OCI-LY3 (cell line): ENCODE results near the gene KRT10.
"Not testable (repeated sequence)": the region's sequence is repeated elsewhere in the genome, so short reads cannot be mapped to it uniquely, and the experiment has no call there.

Source experiments
- H2AFZ ChIP-seq: fragments of 200-600, 300-600 bp; shearing (Covaris generic); 2 replicates; pipeline ENCODE4 v1.6.0; 2014; ENCODE audit warnings: antibody characterized with exemption, low read depth, low read length
- H3K27ac ChIP-seq: fragments of 200-600, 300-600 bp; sonication (generic); 2 replicates; pipeline ENCODE4 v1.5.1; 2014; ENCODE audit warnings: mild to moderate bottlenecking, low read length, moderate library complexity, mixed read lengths
- H3K27me3 ChIP-seq: fragments of 200-600, 300-600 bp; sonication (generic); 2 replicates; pipeline ENCODE4 v1.6.1; 2014; ENCODE audit warnings: low read depth, low read length, mixed read lengths
- H3K36me3 ChIP-seq: fragments of 200-600, 300-600 bp; sonication (generic); replicated peaks from 2 replicates; pipeline ENCODE3; 2014; ENCODE audit warnings: low read depth, low read length, mixed read lengths
- H3K4me1 ChIP-seq: fragments of 300-600, 200-600 bp; sonication (generic); 2 replicates; pipeline ENCODE4 v1.6.1; 2014; ENCODE audit warnings: low read length, mixed read lengths
- H3K4me2 ChIP-seq: fragments of 200-600, 300-600 bp; sonication (generic); 2 replicates; pipeline ENCODE4 v1.6.1; 2014; ENCODE audit warnings: low read length, mixed read lengths
- H3K4me3 ChIP-seq: fragments of 300-600, 200-600 bp; sonication (generic); 2 replicates; pipeline ENCODE4 v1.5.1; 2014; ENCODE audit warnings: antibody characterized with exemption, mild to moderate bottlenecking, low read length, moderate library complexity
- H3K79me2 ChIP-seq: fragments of 300-600, 200-600 bp; shearing (Covaris generic); 2 replicates; pipeline ENCODE4 v1.6.1; 2014; ENCODE audit warnings: mild to moderate bottlenecking, low read length, mixed read lengths
- H3K9ac ChIP-seq: fragments of 300-600, 200-600 bp; shearing (Covaris generic); 2 replicates; pipeline ENCODE4 v1.6.0; 2014; ENCODE audit warnings: mild to moderate bottlenecking, low read length, moderate library complexity
- H3K9me3 ChIP-seq: fragments of 200-600, 300-600 bp; shearing (Covaris generic); 2 replicates; pipeline ENCODE4 v1.6.1; 2014; ENCODE audit warnings: low read length, mixed read lengths; ENCODE audit not compliant: insufficient read depth
- H4K20me1 ChIP-seq: fragments of 200-600, 300-600 bp; sonication (generic); 2 replicates; pipeline ENCODE4 v1.6.1; 2016; ENCODE audit warnings: low read length, mixed read lengths; ENCODE audit not compliant: insufficient read depth
- EZH2phosphoT487 ChIP-seq: fragments of 200-600 bp; shearing (Covaris generic); IDR thresholded peaks from 2 replicates; pipeline ENCODE4 v1.6.1; 2018; ENCODE audit warnings: antibody characterized with exemption, mixed run types, low read depth
- TF ChIP-seq, protein P1 (sequence below): fragments of 200-600, 300-600 bp; sonication (generic); IDR thresholded peaks from 2 replicates; pipeline ENCODE4 v1.5.1; 2014; ENCODE audit warnings: antibody characterized with exemption, low read length, low read depth

The KRT10 gene

DNA sequence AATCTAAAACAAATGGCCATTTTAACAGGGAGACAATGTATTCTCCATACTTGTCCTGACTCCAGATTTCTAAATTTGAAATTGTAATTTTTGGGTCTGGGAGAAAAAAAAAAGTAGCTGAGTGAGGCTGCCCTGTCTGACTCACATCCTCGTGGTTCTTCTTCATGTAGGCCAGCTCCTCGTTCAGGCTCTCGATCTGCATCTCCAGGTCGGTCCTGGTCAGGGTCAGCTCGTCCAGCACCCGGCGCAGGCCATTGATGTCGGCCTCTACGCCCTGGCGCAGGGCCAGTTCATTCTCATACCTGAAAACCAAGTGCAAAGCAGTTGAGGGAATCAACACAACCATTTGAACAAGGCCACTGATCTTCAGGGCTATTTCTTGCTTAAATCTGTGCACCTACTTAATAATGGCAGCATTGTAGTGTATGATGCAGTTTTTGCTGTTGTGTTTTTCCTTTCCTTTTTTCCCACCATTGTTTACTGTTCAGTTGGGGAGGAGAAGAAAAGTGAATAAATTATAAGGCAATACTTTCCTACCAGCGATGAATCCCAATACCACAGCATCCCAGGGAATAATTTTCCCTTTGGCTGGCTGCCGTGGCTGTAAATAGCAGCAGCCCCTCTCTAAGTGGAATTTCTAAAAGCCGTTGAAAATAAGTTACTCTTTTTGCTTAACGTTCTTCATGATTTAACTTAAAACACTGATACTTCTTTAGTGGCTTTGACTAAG lies 42.4 kb upstream of the KRT10 start:
- Histone ChIP-seq H3K27me3 (0 out of 2 replicates have a peak, but pooled peaks cover 2% of the 10 kb centered on the region), H2AFZ (no peak overlapping the region), H3K36me3 (no peaks in the 10 kb centered on the region), H3K4me3 (no peak overlapping the region), H3K9me3 (no peaks in the 10 kb centered on the region), H3K27ac (no peak overlapping the region), H3K9ac (no peak overlapping the region), H3K4me1 (no peaks in the 10 kb centered on the region), H3K4me2 (no peak overlapping the region), H4K20me1 (no peaks in the 10 kb centered on the region), H3K79me2 (no peaks in the 10 kb centered on the region)
- TF ChIP-seq, protein P1, sequence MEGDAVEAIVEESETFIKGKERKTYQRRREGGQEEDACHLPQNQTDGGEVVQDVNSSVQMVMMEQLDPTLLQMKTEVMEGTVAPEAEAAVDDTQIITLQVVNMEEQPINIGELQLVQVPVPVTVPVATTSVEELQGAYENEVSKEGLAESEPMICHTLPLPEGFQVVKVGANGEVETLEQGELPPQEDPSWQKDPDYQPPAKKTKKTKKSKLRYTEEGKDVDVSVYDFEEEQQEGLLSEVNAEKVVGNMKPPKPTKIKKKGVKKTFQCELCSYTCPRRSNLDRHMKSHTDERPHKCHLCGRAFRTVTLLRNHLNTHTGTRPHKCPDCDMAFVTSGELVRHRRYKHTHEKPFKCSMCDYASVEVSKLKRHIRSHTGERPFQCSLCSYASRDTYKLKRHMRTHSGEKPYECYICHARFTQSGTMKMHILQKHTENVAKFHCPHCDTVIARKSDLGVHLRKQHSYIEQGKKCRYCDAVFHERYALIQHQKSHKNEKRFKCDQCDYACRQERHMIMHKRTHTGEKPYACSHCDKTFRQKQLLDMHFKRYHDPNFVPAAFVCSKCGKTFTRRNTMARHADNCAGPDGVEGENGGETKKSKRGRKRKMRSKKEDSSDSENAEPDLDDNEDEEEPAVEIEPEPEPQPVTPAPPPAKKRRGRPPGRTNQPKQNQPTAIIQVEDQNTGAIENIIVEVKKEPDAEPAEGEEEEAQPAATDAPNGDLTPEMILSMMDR, result no peak
- TF ChIP-seq EZH2phosphoT487, result no peak

DNA sequence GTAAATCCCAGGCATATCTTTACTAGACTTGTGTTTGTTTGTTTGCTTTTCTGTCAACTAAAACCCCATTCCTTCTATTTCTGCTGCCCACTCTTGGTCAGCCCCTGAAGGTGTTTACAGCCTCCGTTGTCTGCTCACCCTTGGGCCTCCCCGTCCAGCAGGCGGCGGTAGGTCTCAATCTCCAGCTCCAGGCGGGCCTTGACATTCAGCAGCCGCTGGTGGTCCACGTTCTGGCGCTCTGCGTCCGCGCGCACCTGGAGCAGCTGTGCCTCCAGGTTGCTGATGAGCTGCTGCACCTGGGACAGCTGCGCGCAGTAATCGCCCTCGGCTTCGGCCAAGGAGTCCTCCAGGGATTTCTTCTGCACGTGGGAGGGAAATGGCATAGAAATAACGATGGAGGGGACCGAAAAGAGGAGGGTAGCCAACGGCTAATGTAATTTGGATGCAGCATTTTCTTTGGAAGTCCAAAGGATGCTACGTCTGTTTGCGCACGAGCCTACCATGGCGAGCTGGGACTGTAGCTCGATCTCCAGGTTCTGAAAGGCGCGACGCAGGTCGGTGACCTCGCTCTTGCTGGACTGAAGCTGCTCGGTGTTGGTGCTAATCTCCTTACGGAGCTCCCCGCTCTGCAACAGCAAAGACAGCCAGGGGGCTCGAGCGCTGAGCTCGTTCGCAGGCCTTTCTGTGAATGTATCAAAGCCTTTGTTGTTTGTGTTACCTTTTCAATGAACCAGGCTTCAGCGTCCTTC lies 40.7 kb upstream of the KRT10 start:
- Histone ChIP-seq H3K4me1 (no peaks in the 10 kb centered on the region), H3K36me3 (no peaks in the 10 kb centered on the region), H3K9me3 (no peaks in the 10 kb centered on the region), H3K4me3 (no peak overlapping the region), H2AFZ (no peak overlapping the region), H3K79me2 (no peaks in the 10 kb centered on the region), H3K27ac (no peak overlapping the region), H3K4me2 (no peak overlapping the region), H3K27me3 (0 out of 2 replicates have a peak, but pooled peaks cover 2% of the 10 kb centered on the region), H3K9ac (no peak overlapping the region), H4K20me1 (no peaks in the 10 kb centered on the region)
- TF ChIP-seq, protein P1, result no peak
- TF ChIP-seq EZH2phosphoT487, result no peak

DNA sequence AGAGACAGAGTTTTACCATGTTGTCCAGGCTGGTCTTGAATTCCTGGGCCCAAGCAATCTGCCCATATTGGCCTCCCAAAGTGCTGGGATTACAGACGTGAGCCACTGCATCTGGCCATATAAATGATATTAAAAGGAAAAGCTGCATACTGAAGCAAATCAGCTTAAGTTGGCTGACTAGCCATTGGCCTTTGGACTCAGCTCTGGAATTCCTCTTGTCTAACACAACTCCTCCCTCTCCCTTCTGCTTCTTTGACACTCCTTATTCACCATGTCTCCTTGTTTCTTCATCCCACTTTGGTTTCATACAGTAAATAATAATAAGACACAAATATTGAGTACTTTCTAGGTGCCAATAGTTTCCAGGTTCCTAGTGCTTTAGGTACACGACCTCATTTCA lies 37.1 kb upstream of the KRT10 start:
- Histone ChIP-seq H3K79me2 (no peaks in the 10 kb centered on the region), H3K27ac (no peak overlapping the region), H3K36me3 (no peaks in the 10 kb centered on the region), H4K20me1 (no peaks in the 10 kb centered on the region), H3K27me3 (0 out of 2 replicates have a peak, but pooled peaks cover 2% of the 10 kb centered on the region), H3K4me3 (no peak overlapping the region), H2AFZ (no peak overlapping the region), H3K4me1 (no peaks in the 10 kb centered on the region), H3K9me3 (no peaks in the 10 kb centered on the region), H3K4me2 (no peak overlapping the region), H3K9ac (no peak overlapping the region)
- TF ChIP-seq, protein P1, result no peak
- no peak for TF ChIP-seq EZH2phosphoT487

DNA sequence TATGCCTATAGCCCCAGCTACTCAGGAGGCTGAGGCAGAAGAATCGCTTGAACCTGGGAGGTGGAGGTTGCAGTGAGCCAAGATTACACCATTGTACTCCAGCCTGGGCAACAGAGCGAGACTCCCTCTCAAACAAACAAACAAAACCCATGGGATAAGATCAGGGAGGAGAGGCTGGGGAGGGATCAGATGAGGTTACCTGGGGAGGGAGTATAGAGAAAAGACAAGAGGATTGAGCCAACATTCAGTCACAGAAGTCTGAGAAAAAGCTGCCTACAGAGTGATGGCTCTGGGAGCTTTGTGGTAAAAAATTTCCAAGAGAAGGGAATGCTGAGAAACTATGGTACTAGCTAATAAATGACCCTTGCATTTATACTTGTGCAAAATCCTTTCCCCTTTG lies 36.3 kb upstream of the KRT10 start:
- not testable (repeated sequence) for H3K9me3 ChIP-seq, H3K27me3 ChIP-seq, H2AFZ ChIP-seq, H3K4me3 ChIP-seq, H3K27ac ChIP-seq, H4K20me1 ChIP-seq, H3K79me2 ChIP-seq, H3K4me2 ChIP-seq, H3K4me1 ChIP-seq, H3K9ac ChIP-seq, H3K36me3 ChIP-seq
